SK-N-SH (cell line): ENCODE results near the gene SPG11. TPM values are rescaled to one million over a fixed set of nuclear protein-coding genes. Genes with fewer than 3 reads are reported as not detected.

Experiments used
- CTCF ChIA-PET: fragments of 300-600, 350-600 bp; formaldehyde crosslinking; extraction: SDS; loops from one replicate; lab custom pipeline; 2021; lab: Yijun Ruan, JAX
- POLR2A ChIA-PET: fragments of 350-600 bp; sonication (Branson Sonifier 250); formaldehyde crosslinking; extraction: SDS; loops from one replicate; lab custom pipeline; 2020; ENCODE audit warnings: antibody characterized with exemption, inconsistent platforms; lab: Yijun Ruan, JAX
- DNase-seq: peaks from one replicate; pipeline ENCODE4 v3.0.0; 2012
- H2AFZ ChIP-seq: fragments of 200-600 bp; sonication (generic); 2 replicates; pipeline ENCODE4 v1.8.1; 2016; ENCODE audit warnings: antibody characterized with exemption, mild to moderate bottlenecking, low read depth
- H3F3A ChIP-seq: fragments of 200-600 bp; sonication (generic); replicated peaks from 2 replicates; pipeline ENCODE3; 2016; ENCODE audit warnings: antibody characterized with exemption, mild to moderate bottlenecking; ENCODE audit not compliant: insufficient read depth
- H3K27ac ChIP-seq, 2 experiments: fragments of 200-500 bp in 1 of 2; fragments of 200-600 bp in 1 of 2; sonication (Bioruptor generic) in 1 of 2; sonication (generic), shearing (Covaris generic) in 1 of 2; 2 replicates each; pipeline versions ENCODE4 v1.5.1 to v1.6.1; 2014 to 2016; ENCODE audit warnings: low read depth in 2 of 2, inconsistent platforms in 1 of 2, low read length in 1 of 2, mild to moderate bottlenecking in 1 of 2, mixed read lengths in 1 of 2
- H3K27me3 ChIP-seq: fragments of 200-600 bp; sonication (generic), shearing (Covaris generic); 2 replicates; pipeline ENCODE4 v1.6.1; 2016; ENCODE audit warnings: mixed run types; ENCODE audit not compliant: insufficient read depth
- H3K36me3 ChIP-seq, 2 experiments: fragments of 200-500 bp in 1 of 2; fragments of 200-600 bp in 1 of 2; sonication (Bioruptor generic) in 1 of 2; sonication (generic) in 1 of 2; replicated peaks in 1 of 2; 2 replicates each; pipeline versions ENCODE3 to v1.5.1; 2014 to 2016; ENCODE audit warnings: low read length in 1 of 2, mild to moderate bottlenecking in 1 of 2; ENCODE audit not compliant: insufficient read depth in 2 of 2, control insufficient read depth in 1 of 2
- H3K4me1 ChIP-seq, 2 experiments: fragments of 200-500 bp in 1 of 2; fragments of 200-600 bp in 1 of 2; sonication (Bioruptor generic) in 1 of 2; sonication (generic), shearing (Covaris generic) in 1 of 2; 2 replicates each; pipeline versions ENCODE4 v1.5.1 to v1.6.1; 2014 to 2016; ENCODE audit warnings: low read depth in 1 of 2, low read length in 1 of 2, mixed run types in 1 of 2; ENCODE audit not compliant: insufficient read depth in 2 of 2, control insufficient read depth in 1 of 2
- H3K4me2 ChIP-seq: fragments of 200-600 bp; sonication (generic), shearing (Covaris generic); 2 replicates; pipeline ENCODE4 v1.6.1; 2017; ENCODE audit warnings: mixed run types
- H3K4me3 ChIP-seq, 2 experiments: fragments of 200-500 bp in 1 of 2; fragments of 200-600 bp in 1 of 2; sonication (Bioruptor generic) in 1 of 2; sonication (generic), shearing (Covaris generic) in 1 of 2; 2 replicates each; pipeline versions ENCODE4 v1.5.1 to v1.8.1; 2014 to 2016; ENCODE audit warnings: low read depth in 2 of 2, inconsistent platforms in 1 of 2, low read length in 1 of 2, mild to moderate bottlenecking in 1 of 2, mixed read lengths in 1 of 2, moderate library complexity in 1 of 2
- H3K79me2 ChIP-seq: fragments of 200-600 bp; sonication (generic); 2 replicates; pipeline ENCODE4 v1.8.1; 2017; ENCODE audit warnings: mild to moderate bottlenecking; ENCODE audit not compliant: insufficient read depth
- H3K9ac ChIP-seq: fragments of 200-600 bp; sonication (generic); 2 replicates; pipeline ENCODE4 v1.6.1; 2017; ENCODE audit warnings: mixed run types
- H3K9me2 ChIP-seq: fragments of 200-600 bp; sonication (generic); 2 replicates; pipeline ENCODE4 v1.6.1; 2017; ENCODE audit warnings: mixed run types
- H3K9me3 ChIP-seq: fragments of 200-600 bp; sonication (generic); 2 replicates; pipeline ENCODE4 v1.6.1; 2017; ENCODE audit warnings: mixed run types, mild to moderate bottlenecking, moderate library complexity
- H4K20me1 ChIP-seq: fragments of 200-600 bp; sonication (generic); 2 replicates; pipeline ENCODE4 v1.6.1; 2017; ENCODE audit warnings: mild to moderate bottlenecking, mixed run types; ENCODE audit not compliant: insufficient read depth
- CHD2 ChIP-seq: fragments of 150-350 bp; IDR thresholded peaks from 2 replicates; pipeline ENCODE4 v1.6.1; 2018; ENCODE audit warnings: low read length; ENCODE audit not compliant: partially characterized antibody
- ELF1 ChIP-seq: IDR thresholded peaks from 2 replicates; pipeline ENCODE4 v1.4.0; 2012
- EZH2phosphoT487 ChIP-seq: fragments of 200-600 bp; sonication (generic); IDR thresholded peaks from 2 replicates; pipeline ENCODE4 v1.6.1; 2017; ENCODE audit warnings: low read depth, mixed run types, mild to moderate bottlenecking, antibody characterized with exemption, moderate library complexity, borderline replicate concordance
- FOSL2 ChIP-seq: IDR thresholded peaks from 2 replicates; pipeline ENCODE4 v1.4.0; 2012; ENCODE audit warnings: low read depth, mild to moderate bottlenecking, moderate library complexity, borderline replicate concordance
- GABPA ChIP-seq: IDR thresholded peaks from 2 replicates; pipeline ENCODE4 v1.4.0; 2012; ENCODE audit warnings: low read depth, mild to moderate bottlenecking
- GATA2 ChIP-seq: sonication (generic); formaldehyde crosslinking; IDR thresholded peaks from 2 replicates; pipeline ENCODE4 v1.5.0; 2020; ENCODE audit warnings: mild to moderate bottlenecking, missing genetic modification reagents
- IRF3 ChIP-seq: fragments of 150-350 bp; IDR thresholded peaks from 2 replicates; pipeline ENCODE4 v1.6.1; 2016; ENCODE audit warnings: mild to moderate bottlenecking, low read depth, low read length
- JUND ChIP-seq: IDR thresholded peaks from 2 replicates; pipeline ENCODE4 v1.4.0; 2012
- MEF2A ChIP-seq: IDR thresholded peaks from 2 replicates; pipeline ENCODE4 v1.4.0; 2012; ENCODE audit warnings: low read depth, borderline replicate concordance
- NFIC ChIP-seq: IDR thresholded peaks from 2 replicates; pipeline ENCODE4 v1.4.0; 2012; ENCODE audit warnings: borderline replicate concordance
- PBX3 ChIP-seq: IDR thresholded peaks from 2 replicates; pipeline ENCODE4; 2012
- REST ChIP-seq: IDR thresholded peaks from 2 replicates; pipeline ENCODE4 v1.6.1; 2012; ENCODE audit warnings: mild to moderate bottlenecking, low read depth, low read length, moderate library complexity
- RFX5 ChIP-seq: IDR thresholded peaks from 2 replicates; pipeline ENCODE4 v1.6.1; 2012; ENCODE audit warnings: mild to moderate bottlenecking, improper control_type of control experiment, low read length
- SIN3A ChIP-seq: IDR thresholded peaks from 2 replicates; pipeline ENCODE4 v1.6.1; 2012; ENCODE audit warnings: low read depth, mild to moderate bottlenecking, low read length, moderate library complexity, borderline replicate concordance
- TCF12 ChIP-seq: IDR thresholded peaks from 2 replicates; pipeline ENCODE4 v1.4.0; 2012
- USF2 ChIP-seq: fragments of 150-350 bp; IDR thresholded peaks from 2 replicates; pipeline ENCODE4 v1.6.1; 2017; ENCODE audit warnings: antibody characterized with exemption, low read length, low read depth, borderline replicate concordance
- ZBTB33 ChIP-seq: IDR thresholded peaks from 2 replicates; pipeline ENCODE4 v1.4.0; 2012; ENCODE audit warnings: low read depth, borderline replicate concordance
- WGBS: methylation state at CpG from one replicate; pipeline ENCODE4 v1.1.6; 2017; ENCODE audit warnings: low lambda C conversion rate; 5-methylcytosine and 5-hydroxymethylcytosine counted together
- polyA plus RNA-seq, 3 experiments: library from polyadenylated mRNA; depleted of rRNA; stranded (reverse); fragments of >200 nt; gene quantifications; 2 replicates each; pipeline ENCODE4 v1.2.3, GENCODE V29; 2012

SPG11 gene
- polyA plus RNA-seq, 1 of the 3 experiments (the other 2 are of a cell fraction), result 36.3 TPM

GRCh38 chr15:44603126-44603525 is 60.3 kb downstream of the SPG11 start:
- Histone ChIP-seq H3K9me2 (no peaks in the 10 kb centered on the region), H3K27me3 (no peaks in the 10 kb centered on the region), H4K20me1 (no peaks in the 10 kb centered on the region), H2AFZ (no peak overlapping the region), H3K4me3 (no peak overlapping the region), H3K79me2 (no peaks in the 10 kb centered on the region; the same call in 1 of the 2 replicates), H3K27ac (no peak overlapping the region), H3F3A (peaks cover 15% of the 10 kb centered on the region), H3K9ac (no peak overlapping the region), H3K36me3 (peaks cover 49 to 68% of the 10 kb centered on the region in 2 experiments), H3K9me3 (no peaks in the 10 kb centered on the region), H3K4me2 (no peak overlapping the region), H3K4me1 (peaks cover 0 to 15% of the 10 kb centered on the region in 2 experiments; a peak in 1 of 4 replicates)
- ChIA-PET POLR2A (no interaction called here), CTCF (interaction anchor here (1.8 kb wide), 1 partner anchor 24 kb away, joined by 7 read pairs; no protein-coding TSS in a partner anchor)
- no peak for DNase-seq
- no peak for TF ChIP-seq GABPA
- no peak for TF ChIP-seq ELF1
- no peak for TF ChIP-seq EZH2phosphoT487
- no peak for TF ChIP-seq GATA2
- TF ChIP-seq JUND, result no peak
- no peak for TF ChIP-seq USF2
- no peak for TF ChIP-seq RFX5
- no peak for TF ChIP-seq REST
- 100% methylated on average over 2 of the region's 2 CpGs for WGBS

GRCh38 chr15:44598892-44599291 is 64.6 kb downstream of the SPG11 start:
- TF ChIP-seq ZBTB33 (no peak), PBX3 (peak; percentile 54), SIN3A (no peak), TCF12 (peak; percentile 37; the same call in 1 of the 2 replicates), IRF3 (no peak), FOSL2 (peak; percentile 51; the same call in 1 of the 2 replicates), CHD2 (no peak), NFIC (peak; percentile 83), JUND (peak; percentile 50), MEF2A (no peak)
- Histone ChIP-seq H3K9me3 (no peaks in the 10 kb centered on the region), H3K4me2 (peak overlapping the region; percentile 42; the same call in 1 of the 2 replicates), H3K4me3 (no peak overlapping the region), H3K4me1 (peaks cover 0 to 21% of the 10 kb centered on the region in 2 experiments; a peak in 1 of 4 replicates), H4K20me1 (no peaks in the 10 kb centered on the region), H2AFZ (no peak overlapping the region), H3K9ac (no peak overlapping the region), H3F3A (peaks cover 15% of the 10 kb centered on the region), H3K79me2 (no peaks in the 10 kb centered on the region; the same call in 1 of the 2 replicates), H3K27ac (peak overlapping the region; percentile 5 to 69; a peak in 3 of 4 replicates), H3K27me3 (no peaks in the 10 kb centered on the region), H3K9me2 (no peaks in the 10 kb centered on the region), H3K36me3 (peaks cover 35 to 57% of the 10 kb centered on the region in 2 experiments)
- WGBS, result 31% methylated on average over 5 of the region's 5 CpGs
- POLR2A ChIA-PET, result no interaction called here
- DNase-seq, result no peak
- CTCF ChIA-PET, result interaction anchor here (0.9 to 3.9 kb wide), 5 partner anchors 10 to 140 kb away, joined by 3 to 23 read pairs (median 5); no protein-coding TSS in a partner anchor
